Diencephalon (tissue), 1 donor: ENCODE measurements around the gene CHRM1. TPM values are rescaled to one million over a fixed set of nuclear protein-coding genes. Genes with fewer than 3 reads are reported as not detected.

ENCODE experiments used
- small RNA-seq: library from RNA; depleted of rRNA; stranded (forward); fragments of <200 nt; gene quantifications from one replicate; pipeline ENCODE3, GENCODE V24; 2014
- total RNA-seq: library from RNA; depleted of rRNA; stranded (reverse); fragments of >200 nt; gene quantifications from one replicate; pipeline ENCODE4 v1.2.3, GENCODE V29; 2014

CHRM1 gene
- 6.5 TPM for total RNA-seq

DNA sequence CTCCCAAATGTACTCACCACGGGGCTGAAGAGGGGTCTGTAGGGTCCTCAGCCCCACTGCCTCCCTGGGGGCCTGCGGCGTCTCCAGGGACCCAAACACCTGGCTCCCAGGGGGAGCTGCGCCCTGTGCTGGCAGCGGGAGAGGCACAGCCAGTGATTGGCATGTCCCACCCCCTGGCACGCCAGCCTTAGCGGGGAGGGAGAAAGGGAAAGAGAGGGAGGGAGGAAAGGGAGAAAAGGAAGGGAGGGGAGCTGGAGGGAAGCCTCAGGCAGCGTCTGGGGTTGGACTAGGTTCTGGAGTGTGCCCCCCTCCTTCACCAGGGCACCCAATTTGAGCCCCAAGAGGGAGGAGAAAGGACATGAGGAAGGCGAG is at the start of gene CHRM1:
TSS of gene CHRM1 (minus strand) at position 163 of the 372 bp plus-strand sequence. CDS start 10,263 bp downstream, outside the sequence.

GRCh38 chr11:62880803-62881578 is 40.2 kb downstream of the CHRM1 start, which contains the start of gene SLC3A2:
Gene SLC3A2 (plus strand): TSS chr11:62880896. CDS start chr11:62881024, 128 bp downstream.

Small RNA genes lying within 50 kb of the gene (small RNA-seq; reads per million reads assigned to genes)
- gene RN7SL259P: not detected

Other genes with a start within 250 kb of the CHRM1 start
- 5.5 TPM for gene UQCC3, start 249.7 kb downstream of the CHRM1 start, total RNA-seq
- gene LBHD1, start 249.1 kb downstream of the CHRM1 start, total RNA-seq: 3.9 TPM
- 53.3 TPM for gene UBXN1, start 242.3 kb downstream of the CHRM1 start, total RNA-seq
- gene LRRN4CL, start 231.8 kb downstream of the CHRM1 start, total RNA-seq: 0.46 TPM
- 202 TPM for gene BSCL2, start 213.9 kb downstream of the CHRM1 start, total RNA-seq
- 99.7 TPM for gene GNG3, start 213.7 kb downstream of the CHRM1 start, total RNA-seq
- 30.7 TPM for gene HNRNPUL2, start 193.9 kb downstream of the CHRM1 start, total RNA-seq
- 31.8 TPM for gene TTC9C, start 192.9 kb downstream of the CHRM1 start, total RNA-seq
- 16.4 TPM for gene ZBTB3, start 167.2 kb downstream of the CHRM1 start, total RNA-seq
- 59.7 TPM for gene POLR2G, start 159.8 kb downstream of the CHRM1 start, total RNA-seq
- gene TAF6L, start 150.0 kb downstream of the CHRM1 start, total RNA-seq: 11.3 TPM
- 18.5 TPM for gene TMEM179B, start 134.0 kb downstream of the CHRM1 start, total RNA-seq
- 17.1 TPM for gene TMEM223, start 129.4 kb downstream of the CHRM1 start, total RNA-seq
- gene NXF1, start 115.9 kb downstream of the CHRM1 start, total RNA-seq: 15.9 TPM
- 27.2 TPM for gene STX5, start 89.3 kb downstream of the CHRM1 start, total RNA-seq
- not detected for gene TEX54, start 88.5 kb downstream of the CHRM1 start, total RNA-seq
- gene WDR74, start 81.8 kb downstream of the CHRM1 start, total RNA-seq: 27.0 TPM
- gene SLC3A2, start 40.5 kb downstream of the CHRM1 start, total RNA-seq: 115 TPM
- gene SLC22A6, start 63.6 kb upstream of the CHRM1 start, total RNA-seq: 5.8 TPM
- gene SLC22A8, start 94.5 kb upstream of the CHRM1 start, total RNA-seq: 1.2 TPM
- not detected for gene SLC22A24, start 222.9 kb upstream of the CHRM1 start, total RNA-seq